Liver (tissue), 3 donors: Measurements from ENCODE around the gene ZBTB38.

Experiments used
- GABPA ChIP-seq, 2 donors: IDR thresholded peaks in 1 of 2; conservative IDR thresholded peaks in 1 of 2; 2 replicates each; pipeline ENCODE4 v1.6.1; 2016; ENCODE audit warnings: antibody characterized with exemption in 2 of 2, mild to moderate bottlenecking in 1 of 2, moderate library complexity in 1 of 2
- HNF4A ChIP-seq, 2 donors: conservative IDR thresholded peaks; 2 replicates each; pipeline ENCODE4 v1.6.1; 2016; ENCODE audit warnings: antibody characterized with exemption in 2 of 2, mild to moderate bottlenecking in 2 of 2
- TF ChIP-seq, protein P1 (sequence below): fragments of 150-350 bp; IDR thresholded peaks from 2 replicates; pipeline ENCODE4 v1.5.1; 2017; ENCODE audit warnings: improper control_type of control experiment, low read depth, low read length; ENCODE audit not compliant: missing input control
- donor health status: healthy.
- donor health status: healthy.

DNA sequence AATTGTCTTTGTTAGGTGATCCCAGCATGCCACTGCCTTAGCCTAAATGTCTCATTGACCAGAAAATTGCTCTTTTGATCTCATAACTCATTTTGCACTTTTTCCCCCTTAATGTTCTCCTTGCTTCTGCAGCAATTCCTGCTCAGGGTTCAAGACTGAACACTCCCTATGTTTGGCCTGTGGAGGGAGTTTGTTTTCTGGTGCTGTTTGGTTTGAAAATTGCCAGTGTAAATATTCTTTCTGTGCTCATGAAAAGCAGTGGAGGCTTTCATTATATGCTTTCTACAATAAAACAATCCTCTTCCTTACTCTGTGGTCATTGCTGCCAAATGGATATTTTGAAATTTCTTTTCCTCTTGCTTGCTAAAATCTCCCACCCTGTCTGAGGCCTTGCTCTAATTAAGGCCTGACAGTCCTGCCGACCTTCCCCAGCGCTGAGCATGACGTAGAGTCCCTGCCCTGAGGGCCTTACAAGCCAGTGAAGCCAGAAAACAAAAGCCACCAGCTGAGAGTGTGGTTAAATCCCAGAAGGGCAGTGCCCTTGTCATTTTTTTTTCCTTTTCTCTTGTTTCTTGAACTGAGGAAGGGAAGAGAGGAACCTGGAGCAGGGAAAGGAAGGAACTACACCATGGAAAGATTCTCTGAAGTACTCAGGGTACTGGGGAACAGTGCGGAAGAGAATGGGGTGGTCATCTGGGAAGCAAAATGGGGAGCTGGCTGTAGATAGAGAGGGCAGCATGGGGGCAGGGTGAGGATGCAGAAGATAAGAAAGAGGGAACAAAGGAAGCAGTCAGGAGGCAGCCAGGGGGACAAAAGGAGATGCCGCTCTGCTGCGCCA lies 24.8 kb downstream of the ZBTB38 start:
- TF ChIP-seq HNF4A (conservative IDR thresholded peaks at IDR 0.05) (no peak), GABPA (IDR thresholded peaks at IDR 0.05 in 1 of 2, conservative IDR thresholded peaks at IDR 0.05 in 1 of 2) (no peak)
- TF ChIP-seq, protein P1, sequence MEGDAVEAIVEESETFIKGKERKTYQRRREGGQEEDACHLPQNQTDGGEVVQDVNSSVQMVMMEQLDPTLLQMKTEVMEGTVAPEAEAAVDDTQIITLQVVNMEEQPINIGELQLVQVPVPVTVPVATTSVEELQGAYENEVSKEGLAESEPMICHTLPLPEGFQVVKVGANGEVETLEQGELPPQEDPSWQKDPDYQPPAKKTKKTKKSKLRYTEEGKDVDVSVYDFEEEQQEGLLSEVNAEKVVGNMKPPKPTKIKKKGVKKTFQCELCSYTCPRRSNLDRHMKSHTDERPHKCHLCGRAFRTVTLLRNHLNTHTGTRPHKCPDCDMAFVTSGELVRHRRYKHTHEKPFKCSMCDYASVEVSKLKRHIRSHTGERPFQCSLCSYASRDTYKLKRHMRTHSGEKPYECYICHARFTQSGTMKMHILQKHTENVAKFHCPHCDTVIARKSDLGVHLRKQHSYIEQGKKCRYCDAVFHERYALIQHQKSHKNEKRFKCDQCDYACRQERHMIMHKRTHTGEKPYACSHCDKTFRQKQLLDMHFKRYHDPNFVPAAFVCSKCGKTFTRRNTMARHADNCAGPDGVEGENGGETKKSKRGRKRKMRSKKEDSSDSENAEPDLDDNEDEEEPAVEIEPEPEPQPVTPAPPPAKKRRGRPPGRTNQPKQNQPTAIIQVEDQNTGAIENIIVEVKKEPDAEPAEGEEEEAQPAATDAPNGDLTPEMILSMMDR: no peak
